ENCODE data around the gene PIRT. TPM values are rescaled to one million over a fixed set of nuclear protein-coding genes. Genes with fewer than 3 reads are reported as not detected.

PIRT gene
- total RNA-seq, 1 donor: not detected

DNA sequence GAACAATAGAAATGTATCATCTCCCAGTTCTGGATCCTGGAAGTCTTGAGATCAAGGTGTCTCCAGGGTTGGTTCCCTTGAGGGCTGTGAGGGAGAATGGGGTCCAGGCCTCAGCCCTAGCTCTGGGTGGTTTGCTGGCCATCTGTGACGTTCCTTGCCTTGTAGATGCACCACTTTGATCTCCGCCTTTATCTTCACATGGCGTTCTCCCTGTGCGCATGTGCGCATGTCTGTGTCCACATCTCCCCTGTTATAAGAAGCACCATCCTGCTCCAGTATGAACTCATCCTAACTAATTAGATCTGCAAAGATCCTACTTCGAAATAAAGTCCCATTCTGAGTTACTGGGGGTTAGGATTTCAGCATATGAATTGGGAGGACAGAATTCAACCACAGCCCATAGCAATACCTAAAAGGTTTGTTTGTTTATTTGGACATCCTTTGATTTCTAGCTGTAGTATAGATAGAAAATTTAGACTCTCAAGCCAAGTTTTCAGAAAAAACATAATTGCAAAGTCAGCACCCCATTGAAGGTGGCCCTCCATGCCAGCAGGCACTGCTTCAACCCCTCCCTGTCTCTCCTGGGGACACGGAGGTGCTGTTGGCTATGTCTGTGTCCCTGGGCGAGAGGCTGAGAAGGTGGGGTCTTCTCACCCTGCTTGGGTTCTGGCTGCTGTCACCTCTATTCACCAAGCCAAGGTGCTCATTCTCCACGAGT lies 31.2 kb downstream of the PIRT start:
- no peak overlapping the region for H2AFZ ChIP-seq (ENCODE audit: low read length)
- H3K9me3 ChIP-seq (ENCODE audit: low read depth, low read length): no peaks in the 10 kb centered on the region
- TF ChIP-seq, protein P1, sequence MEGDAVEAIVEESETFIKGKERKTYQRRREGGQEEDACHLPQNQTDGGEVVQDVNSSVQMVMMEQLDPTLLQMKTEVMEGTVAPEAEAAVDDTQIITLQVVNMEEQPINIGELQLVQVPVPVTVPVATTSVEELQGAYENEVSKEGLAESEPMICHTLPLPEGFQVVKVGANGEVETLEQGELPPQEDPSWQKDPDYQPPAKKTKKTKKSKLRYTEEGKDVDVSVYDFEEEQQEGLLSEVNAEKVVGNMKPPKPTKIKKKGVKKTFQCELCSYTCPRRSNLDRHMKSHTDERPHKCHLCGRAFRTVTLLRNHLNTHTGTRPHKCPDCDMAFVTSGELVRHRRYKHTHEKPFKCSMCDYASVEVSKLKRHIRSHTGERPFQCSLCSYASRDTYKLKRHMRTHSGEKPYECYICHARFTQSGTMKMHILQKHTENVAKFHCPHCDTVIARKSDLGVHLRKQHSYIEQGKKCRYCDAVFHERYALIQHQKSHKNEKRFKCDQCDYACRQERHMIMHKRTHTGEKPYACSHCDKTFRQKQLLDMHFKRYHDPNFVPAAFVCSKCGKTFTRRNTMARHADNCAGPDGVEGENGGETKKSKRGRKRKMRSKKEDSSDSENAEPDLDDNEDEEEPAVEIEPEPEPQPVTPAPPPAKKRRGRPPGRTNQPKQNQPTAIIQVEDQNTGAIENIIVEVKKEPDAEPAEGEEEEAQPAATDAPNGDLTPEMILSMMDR (IDR thresholded peaks at IDR 0.05; ENCODE audit: extremely low read depth, low read depth, low read length): no peak
- no peaks in the 10 kb centered on the region for H3K27me3 ChIP-seq (ENCODE audit: insufficient read depth, low read length)
- no peaks in the 10 kb centered on the region for H3K79me2 ChIP-seq (ENCODE audit: insufficient read depth, low read length)
- H3K4me3 ChIP-seq (ENCODE audit: insufficient read depth, low read length): no peak overlapping the region
- H3K36me3 ChIP-seq (ENCODE audit: insufficient read depth, low read length): no peaks in the 10 kb centered on the region
- DNase-seq (ENCODE audit: insufficient read length, low spot score, missing footprints): no peak
- H3K4me1 ChIP-seq (ENCODE audit: insufficient read depth, low read length): no peaks in the 10 kb centered on the region
- H4K20me1 ChIP-seq (ENCODE audit: insufficient read depth, low read length): no peaks in the 10 kb centered on the region
- no peak overlapping the region for H3K4me2 ChIP-seq (ENCODE audit: insufficient read depth, low read length)
- H3K27ac ChIP-seq (ENCODE audit: low read depth, low read length): no peak overlapping the region

DNA sequence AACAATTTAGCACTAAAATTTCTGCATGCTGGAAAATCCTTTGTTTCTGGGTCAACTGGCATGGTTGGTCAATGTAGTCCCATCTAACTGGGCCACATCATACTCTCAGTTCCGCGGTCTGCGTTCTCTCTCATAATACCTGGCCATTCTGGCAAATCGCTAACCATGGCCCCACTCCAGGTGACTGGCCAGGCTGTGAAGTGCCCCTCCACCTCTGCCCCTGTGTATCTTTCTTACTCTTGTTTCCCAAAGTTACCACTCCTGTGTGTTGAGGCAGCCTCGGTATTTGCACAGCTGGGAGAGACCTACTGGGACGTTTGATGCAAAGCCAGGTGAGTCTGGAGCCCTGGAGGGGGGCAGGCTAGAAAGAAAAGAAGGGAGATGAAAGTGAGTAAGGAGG lies 32.0 kb downstream of the PIRT start:
- Histone ChIP-seq H2AFZ (ENCODE audit: low read length) (no peak overlapping the region), H3K4me2 (ENCODE audit: insufficient read depth, low read length) (no peak overlapping the region), H3K27me3 (ENCODE audit: insufficient read depth, low read length) (no peaks in the 10 kb centered on the region), H4K20me1 (ENCODE audit: insufficient read depth, low read length) (no peaks in the 10 kb centered on the region), H3K79me2 (ENCODE audit: insufficient read depth, low read length) (no peaks in the 10 kb centered on the region), H3K4me1 (ENCODE audit: insufficient read depth, low read length) (no peaks in the 10 kb centered on the region), H3K4me3 (ENCODE audit: insufficient read depth, low read length) (no peak overlapping the region), H3K9me3 (ENCODE audit: low read depth, low read length) (no peaks in the 10 kb centered on the region), H3K36me3 (ENCODE audit: insufficient read depth, low read length) (no peaks in the 10 kb centered on the region), H3K27ac (ENCODE audit: low read depth, low read length) (no peak overlapping the region)
- DNase-seq (ENCODE audit: insufficient read length, low spot score, missing footprints): no peak
- TF ChIP-seq, protein P1 (IDR thresholded peaks at IDR 0.05; ENCODE audit: extremely low read depth, low read depth, low read length): no peak

DNA sequence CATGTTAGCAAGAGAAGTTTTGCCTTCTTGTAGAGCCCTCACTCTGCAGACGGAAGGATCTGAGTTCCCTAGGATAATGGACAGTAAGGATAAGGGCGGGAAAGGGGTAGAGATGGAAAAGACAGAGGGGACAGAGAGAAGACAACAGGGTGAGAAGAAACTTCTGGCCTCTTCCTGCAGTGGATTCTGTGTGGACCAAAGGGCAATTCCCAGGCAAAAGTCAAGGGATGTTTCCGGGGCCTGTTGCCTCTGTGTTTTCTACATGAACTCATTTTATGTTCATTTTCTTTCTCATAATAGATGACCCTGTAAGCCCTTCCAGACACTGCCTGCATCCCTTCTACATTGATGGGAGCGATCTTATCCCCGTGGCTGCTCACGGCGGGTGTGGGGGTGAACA lies 33.3 kb downstream of the PIRT start:
- DNase-seq (ENCODE audit: insufficient read length, low spot score, missing footprints): no peak
- Histone ChIP-seq H3K4me3 (ENCODE audit: insufficient read depth, low read length) (no peak overlapping the region), H3K4me2 (ENCODE audit: insufficient read depth, low read length) (no peak overlapping the region), H3K36me3 (ENCODE audit: insufficient read depth, low read length) (no peaks in the 10 kb centered on the region), H3K27me3 (ENCODE audit: insufficient read depth, low read length) (no peaks in the 10 kb centered on the region), H3K79me2 (ENCODE audit: insufficient read depth, low read length) (no peaks in the 10 kb centered on the region), H4K20me1 (ENCODE audit: insufficient read depth, low read length) (no peaks in the 10 kb centered on the region), H3K9me3 (ENCODE audit: low read depth, low read length) (no peaks in the 10 kb centered on the region), H3K4me1 (ENCODE audit: insufficient read depth, low read length) (no peaks in the 10 kb centered on the region), H2AFZ (ENCODE audit: low read length) (no peak overlapping the region), H3K27ac (ENCODE audit: low read depth, low read length) (no peak overlapping the region)
- TF ChIP-seq, protein P1 (IDR thresholded peaks at IDR 0.05; ENCODE audit: extremely low read depth, low read depth, low read length): no peak

DNA sequence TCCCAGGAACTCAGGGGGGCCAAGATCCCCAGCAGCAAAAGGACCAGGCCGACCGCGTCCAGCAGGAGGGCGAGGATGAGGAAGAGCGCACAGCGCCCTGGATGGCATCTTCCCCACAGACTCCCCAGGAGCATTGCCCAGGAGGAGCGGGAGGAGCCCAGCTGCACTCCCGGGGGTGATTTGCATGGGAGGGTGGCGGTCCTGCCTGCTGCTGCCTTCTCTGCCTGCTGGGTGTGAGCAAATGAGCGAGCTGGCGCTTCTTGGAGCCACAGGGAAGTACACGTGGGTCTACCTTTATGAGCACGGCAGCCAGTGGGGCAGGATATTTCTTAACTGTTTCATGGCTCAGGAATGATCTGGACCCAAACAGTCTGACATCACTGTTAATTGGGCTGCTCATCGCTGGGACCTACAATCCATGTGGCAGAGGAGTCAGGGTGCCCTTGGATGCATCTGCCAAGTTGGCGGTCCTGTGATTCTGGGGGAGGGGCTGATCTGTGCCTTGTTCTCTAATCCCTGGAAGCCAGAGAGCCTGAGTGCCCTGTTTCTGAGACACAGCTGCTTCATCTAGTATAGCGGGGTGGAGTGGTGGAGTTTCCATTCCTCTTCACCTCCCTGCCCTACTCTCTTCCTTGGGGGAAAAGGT lies 33.9 kb downstream of the PIRT start, which contains the start of gene TMEM238L:
Gene TMEM238L (minus strand): TSS at position 270 of the 646 bp plus-strand sequence. CDS start 136 bp downstream, at position 134.
- DNase-seq (ENCODE audit: insufficient read length, low spot score, missing footprints): no peak
- Histone ChIP-seq H4K20me1 (ENCODE audit: insufficient read depth, low read length) (no peaks in the 10 kb centered on the region), H3K79me2 (ENCODE audit: insufficient read depth, low read length) (no peaks in the 10 kb centered on the region), H3K27me3 (ENCODE audit: insufficient read depth, low read length) (no peaks in the 10 kb centered on the region), H3K4me1 (ENCODE audit: insufficient read depth, low read length) (no peaks in the 10 kb centered on the region), H3K27ac (ENCODE audit: low read depth, low read length) (no peak within 1 kb of the TSS), H3K4me2 (ENCODE audit: insufficient read depth, low read length) (no peak within 1 kb of the TSS), H3K9me3 (ENCODE audit: low read depth, low read length) (no peaks in the 10 kb centered on the region), H3K4me3 (ENCODE audit: insufficient read depth, low read length) (no peak within 1 kb of the TSS), H2AFZ (ENCODE audit: low read length) (no peak within 1 kb of the TSS), H3K36me3 (ENCODE audit: insufficient read depth, low read length) (no peaks in the 10 kb centered on the region)
- TF ChIP-seq, protein P1 (IDR thresholded peaks at IDR 0.05; ENCODE audit: extremely low read depth, low read depth, low read length): no peak

All from osteoblast (primary cell).